Body of pancreas (tissue), 4 donors: ENCODE results near the gene NOTCH3. TPM values are rescaled to one million over a fixed set of nuclear protein-coding genes. Genes with fewer than 3 reads are reported as not detected.

Experiments
- ATAC-seq: fragments of 150-250 bp; one replicate; pipeline ENCODE4 v1.9.1; 2016
- DNase-seq, 4 donors: peaks; one replicate each; pipeline ENCODE4 v3.0.0-alpha.2; 2019
- H3K27ac ChIP-seq, 4 donors: fragments of 200-600 bp; sonication (generic); 1 replicate in 3 of 4; 2 replicates in 1 of 4; pipeline versions ENCODE4 v1.5.1 to v1.6.1; 2016 to 2019; ENCODE audit warnings: mild to moderate bottlenecking in 1 of 4, mixed read lengths in 1 of 4, moderate library complexity in 1 of 4
- H3K27me3 ChIP-seq, 2 donors: fragments of 200-600 bp; sonication (generic); one replicate each; pipeline ENCODE4 v1.6.0; 2016; ENCODE audit warnings: mild to moderate bottlenecking in 1 of 2
- H3K36me3 ChIP-seq, 2 donors: fragments of 200-600 bp; sonication (generic); replicated peaks in 1 of 2; 2 replicates each; pipeline ENCODE4 v1.5.1; 2016; ENCODE audit warnings: low read depth in 2 of 2; ENCODE audit not compliant: insufficient read depth in 1 of 2
- H3K4me1 ChIP-seq: fragments of 200-600 bp; sonication (generic); one replicate; pipeline ENCODE4 v1.6.0; 2016
- H3K4me3 ChIP-seq, 2 donors: fragments of 200-600 bp; sonication (generic); 1 replicate in 1 of 2; 2 replicates in 1 of 2; pipeline ENCODE4 v1.5.1; 2016 to 2019
- H3K9me3 ChIP-seq, 3 donors: fragments of 200-600 bp; sonication (generic); 1 replicate in 2 of 3; 2 replicates in 1 of 3; pipeline ENCODE4 v1.5.1; 2016
- CTCF ChIP-seq, 7 experiments: fragments of 450-650 bp in 4 of 7; fragments of 200-600 bp in 3 of 7; sonication (generic) in 3 of 7; IDR thresholded peaks; one replicate each; pipeline ENCODE4 v1.5.1; 2016 to 2019; ENCODE audit warnings: antibody characterized with exemption in 7 of 7
- POLR2A ChIP-seq, 3 donors: fragments of 450-650 bp; IDR thresholded peaks; one replicate each; pipeline ENCODE4 v1.6.1; 2016; ENCODE audit warnings: antibody characterized with exemption in 3 of 3, mild to moderate bottlenecking in 2 of 3
- WGBS, 2 donors: methylation state at CpG; one replicate each; pipeline ENCODE4 v1.1.5; 2017; 5-methylcytosine and 5-hydroxymethylcytosine counted together
- intact Hi-C: fragments of 100-400 bp; cut with DNase I; formaldehyde crosslinking; loops from one replicate; pipeline ENCODE4 v1.15.1; 2023
- total RNA-seq, 2 donors: library from RNA; depleted of rRNA; stranded (reverse); fragments of >200 nt; gene quantifications; one replicate each; pipeline ENCODE4 v1.1.0, GENCODE V29; 2016

NOTCH3 gene
- total RNA-seq, 2 donors from 2014 or later = 20.2 to 33.9 TPM

DNA sequence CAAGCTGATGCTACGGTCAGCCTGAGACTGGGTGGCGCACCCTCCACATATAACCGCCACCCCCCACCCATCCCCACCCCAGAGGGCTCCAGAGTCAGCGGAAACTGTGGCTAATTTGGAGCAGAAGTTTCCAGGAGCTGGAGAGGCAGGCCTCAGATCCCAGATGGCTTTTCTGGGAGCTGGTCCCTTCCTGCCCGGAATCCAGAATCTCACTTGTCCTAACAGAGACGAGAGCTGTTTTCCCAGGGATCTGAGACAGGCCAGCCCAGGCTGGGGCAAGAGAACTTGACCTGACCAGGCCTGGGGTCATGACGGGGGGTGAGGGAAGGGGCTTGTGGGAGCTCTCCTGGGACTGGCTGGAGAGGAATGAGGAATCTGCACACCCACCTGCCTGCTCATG lies 25.0 kb upstream of the NOTCH3 start:
- no peaks in the 10 kb centered on the region for H3K9me3 ChIP-seq

GRCh38 chr19:15223649-15224361 lies 23.0 kb upstream of the NOTCH3 start:
- no peak for DNase-seq
- peak overlapping the region in 2 of 4 donors; percentile 5 to 8 for H3K27ac ChIP-seq
- peaks cover 8% of the 10 kb centered on the region for H3K4me1 ChIP-seq
- TF ChIP-seq CTCF (IDR thresholded peaks at IDR 0.05) (no peak), POLR2A (IDR thresholded peaks at IDR 0.05) (peak in 1 of 3 donors; percentile 7)
- intact Hi-C loops = no loop called here
- no peaks in the 10 kb centered on the region for H3K27me3 ChIP-seq
- H3K4me3 ChIP-seq = peak overlapping the region; percentile 27 to 41
- ATAC-seq = no peak
- 19 to 35% methylated on average over 18 to 33 of the region's 51 CpGs for WGBS, 2 donors
- no peaks in the 10 kb centered on the region for H3K9me3 ChIP-seq
- no peaks in the 10 kb centered on the region for H3K36me3 ChIP-seq

More for the DNA sequence above, 25.0 kb upstream of the NOTCH3 start:
- DNase-seq (no peak), ATAC-seq (no peak)
- no peaks in the 10 kb centered on the region for H3K36me3 ChIP-seq
- no peaks in the 10 kb centered on the region for H3K27me3 ChIP-seq
- peaks cover 8% of the 10 kb centered on the region for H3K4me1 ChIP-seq
- TF ChIP-seq POLR2A (IDR thresholded peaks at IDR 0.05) = no peak
- no peak for TF ChIP-seq CTCF (IDR thresholded peaks at IDR 0.05)
- 88 to 91% methylated on average over 7 of the region's 7 CpGs for WGBS, 2 donors
- H3K4me3 ChIP-seq = no peak overlapping the region
- H3K27ac ChIP-seq = no peak overlapping the region
- intact Hi-C loops = no loop called here

GRCh38 chr19:15222738-15223648 lies 22.2 kb upstream of the NOTCH3 start:
- Histone ChIP-seq H3K9me3 (no peaks in the 10 kb centered on the region), H3K4me3 (peak overlapping the region; percentile 27 to 41), H3K27ac (no peak overlapping the region), H3K36me3 (no peaks in the 10 kb centered on the region), H3K4me1 (peaks cover 8% of the 10 kb centered on the region), H3K27me3 (no peaks in the 10 kb centered on the region)
- intact Hi-C loops = no loop called here
- 3 to 4% methylated on average over 48 of the region's 48 CpGs for WGBS, 2 donors
- ATAC-seq (peak; percentile 96), DNase-seq (peak; percentile 80 to 92 (median 86))
- TF ChIP-seq CTCF (IDR thresholded peaks at IDR 0.05) = no peak
- no peak for TF ChIP-seq POLR2A (IDR thresholded peaks at IDR 0.05)

DNA sequence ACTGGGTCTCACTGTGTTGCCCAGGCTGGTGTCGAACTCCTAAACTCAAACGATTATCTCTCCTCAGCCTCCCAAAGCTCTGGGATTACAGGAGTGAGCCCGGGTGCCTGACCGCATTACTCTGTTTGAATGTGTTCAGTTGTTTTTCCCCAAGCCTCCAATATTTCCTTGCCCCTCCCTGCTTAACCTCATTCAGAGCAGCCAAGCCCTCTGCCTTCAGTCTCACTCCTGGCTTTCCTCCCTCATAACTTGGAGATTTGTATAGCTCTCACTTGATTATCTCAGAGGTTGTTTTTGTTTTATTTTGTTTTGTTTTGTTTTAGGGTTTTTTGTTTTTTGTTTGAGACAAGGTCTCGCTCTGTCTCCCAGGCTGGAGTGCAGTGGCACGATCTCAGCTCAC lies 20.0 kb upstream of the NOTCH3 start:
- TF ChIP-seq POLR2A (IDR thresholded peaks at IDR 0.05) = no peak
- TF ChIP-seq CTCF (IDR thresholded peaks at IDR 0.05) = no peak
- no peak overlapping the region for H3K27ac ChIP-seq

More for the DNA sequence above, 20.0 kb upstream of the NOTCH3 start:
- intact Hi-C loops = no loop called here
- Histone ChIP-seq H3K4me3 (no peak overlapping the region), H3K4me1 (peaks cover 8% of the 10 kb centered on the region), H3K9me3 (no peaks in the 10 kb centered on the region), H3K36me3 (no peaks in the 10 kb centered on the region), H3K27me3 (no peaks in the 10 kb centered on the region)
- WGBS, 2 donors = 66 to 68% methylated on average over 6 of the region's 6 CpGs
- no peak for DNase-seq
- no peak for ATAC-seq
